Sigmoid colon (tissue), 7 donors: ENCODE data around the gene ADM. TPM values are rescaled to one million over a fixed set of nuclear protein-coding genes. Genes with fewer than 3 reads are reported as not detected.

Experiments
- DNase-seq: peaks from one replicate; pipeline ENCODE4 v3.0.0-alpha.2; 2019
- H3K27ac ChIP-seq, 4 donors: fragments of 200-600 bp; sonication (generic); one replicate each; pipeline ENCODE4 v1.5.1; 2016 to 2019; ENCODE audit warnings: mild to moderate bottlenecking in 1 of 4
- H3K27me3 ChIP-seq, 3 donors: fragments of 200-600 bp; sonication (generic); one replicate each; pipeline ENCODE4 v1.5.1; 2019; ENCODE audit warnings: mild to moderate bottlenecking in 1 of 3
- H3K36me3 ChIP-seq, 4 donors: fragments of 200-600 bp; sonication (generic); one replicate each; pipeline ENCODE4 v1.5.1; 2016 to 2019
- H3K4me1 ChIP-seq, 4 donors: fragments of 200-600 bp; sonication (generic); one replicate each; pipeline ENCODE4 v1.5.1; 2017 to 2019
- H3K4me3 ChIP-seq, 4 donors: fragments of 200-600 bp; sonication (generic); one replicate each; pipeline ENCODE4 v1.5.1; 2017 to 2019; ENCODE audit warnings: mild to moderate bottlenecking in 2 of 4, moderate library complexity in 1 of 4
- H3K9me3 ChIP-seq, 4 donors: fragments of 200-600 bp in 3 of 4; sonication (generic) in 3 of 4; one replicate each; pipeline versions ENCODE4 v1.5.1 to v1.6.1; 2013 to 2019
- CTCF ChIP-seq, 4 experiments: fragments of 450-650 bp in 3 of 4; fragments of 200-600 bp in 1 of 4; IDR thresholded peaks; one replicate each; pipeline ENCODE4 v1.5.1; 2016 to 2019; ENCODE audit warnings: antibody characterized with exemption in 4 of 4, mild to moderate bottlenecking in 3 of 4, moderate library complexity in 2 of 4
- EP300 ChIP-seq, 4 donors: sonication (generic); formaldehyde crosslinking; IDR thresholded peaks; one replicate each; pipeline ENCODE4 v1.6.1; 2017; ENCODE audit warnings: antibody characterized with exemption in 4 of 4
- POLR2A ChIP-seq, 2 donors: fragments of 450-650 bp; IDR thresholded peaks; one replicate each; pipeline ENCODE4 v1.6.1; 2016; ENCODE audit warnings: antibody characterized with exemption in 2 of 2, mild to moderate bottlenecking in 2 of 2, moderate library complexity in 2 of 2
- POLR2AphosphoS5 ChIP-seq, 4 donors: sonication (generic); formaldehyde crosslinking; IDR thresholded peaks; one replicate each; pipeline ENCODE4 v1.6.1; 2017; ENCODE audit warnings: antibody characterized with exemption in 4 of 4
- WGBS, 2 donors: extraction: QIAGEN DNeasy Blood & Tissue Kit; methylation state at CpG; one replicate each; pipeline ENCODE4 v1.1.7; 2013; 5-methylcytosine and 5-hydroxymethylcytosine counted together
- intact Hi-C: fragments of 100-400 bp; cut with DNase I; formaldehyde crosslinking; loops from one replicate; pipeline ENCODE4 v1.15.1; 2023
- polyA plus RNA-seq, 3 donors: library from polyadenylated mRNA; stranded (reverse); fragments of 200-250 nt; gene quantifications; one replicate each; pipeline ENCODE4 v1.2.3, GENCODE V29; 2013
- total RNA-seq, 4 donors: library from RNA; depleted of rRNA; stranded (reverse); fragments of >200 nt; gene quantifications; one replicate each; pipeline ENCODE4 v1.1.0, GENCODE V29; 2016
- donor health status: healthy with polysubstance abuse.
- donor health status: Bipolar disorder and iron deficiency.
- donor health status: healthy.

The ADM gene
- total and polyA plus RNA-seq, 7 donors = 24.0 to 92.5 (median 61.7) TPM

DNA sequence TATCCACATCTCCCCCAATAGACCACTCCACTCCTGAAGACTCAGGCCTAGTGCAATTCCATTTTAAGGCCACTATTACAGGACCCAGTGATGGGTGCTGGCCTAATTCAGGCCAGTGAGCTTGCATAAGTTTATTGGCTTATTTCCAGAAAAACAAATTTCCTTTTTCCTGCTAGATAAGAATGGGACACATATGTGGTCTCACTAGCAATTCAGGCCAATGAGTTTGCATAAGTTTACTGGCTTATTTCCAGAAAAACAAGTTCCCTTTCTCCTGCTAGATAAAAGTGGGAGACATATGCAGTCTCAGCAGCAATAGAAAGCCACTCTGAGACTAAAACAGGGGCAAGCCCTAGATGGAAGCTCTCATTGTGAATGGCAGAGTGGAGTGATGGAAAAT, 22.4 kb downstream of the ADM start:
- no peaks in the 10 kb centered on the region for H3K27me3 ChIP-seq
- peak overlapping the region; percentile 75 to 81 (median 80) for H3K27ac ChIP-seq
- DNase-seq = no peak
- TF ChIP-seq EP300 (IDR thresholded peaks at IDR 0.05) (no peak), POLR2A (IDR thresholded peaks at IDR 0.05) (no peak), POLR2AphosphoS5 (IDR thresholded peaks at IDR 0.05) (peak in 2 of 4 donors; percentile 43 to 51), CTCF (IDR thresholded peaks at IDR 0.05) (no peak)
- intact Hi-C loops = loop anchor here (10.0 kb wide), 1 partner anchor 348 kb away; no protein-coding TSS in a partner anchor
- no peak overlapping the region for H3K4me3 ChIP-seq
- no peaks in the 10 kb centered on the region for H3K36me3 ChIP-seq
- H3K9me3 ChIP-seq = no peaks in the 10 kb centered on the region
- peaks cover 0 to 69% (median 65%) of the 10 kb centered on the region in 4 donors for H3K4me1 ChIP-seq

DNA sequence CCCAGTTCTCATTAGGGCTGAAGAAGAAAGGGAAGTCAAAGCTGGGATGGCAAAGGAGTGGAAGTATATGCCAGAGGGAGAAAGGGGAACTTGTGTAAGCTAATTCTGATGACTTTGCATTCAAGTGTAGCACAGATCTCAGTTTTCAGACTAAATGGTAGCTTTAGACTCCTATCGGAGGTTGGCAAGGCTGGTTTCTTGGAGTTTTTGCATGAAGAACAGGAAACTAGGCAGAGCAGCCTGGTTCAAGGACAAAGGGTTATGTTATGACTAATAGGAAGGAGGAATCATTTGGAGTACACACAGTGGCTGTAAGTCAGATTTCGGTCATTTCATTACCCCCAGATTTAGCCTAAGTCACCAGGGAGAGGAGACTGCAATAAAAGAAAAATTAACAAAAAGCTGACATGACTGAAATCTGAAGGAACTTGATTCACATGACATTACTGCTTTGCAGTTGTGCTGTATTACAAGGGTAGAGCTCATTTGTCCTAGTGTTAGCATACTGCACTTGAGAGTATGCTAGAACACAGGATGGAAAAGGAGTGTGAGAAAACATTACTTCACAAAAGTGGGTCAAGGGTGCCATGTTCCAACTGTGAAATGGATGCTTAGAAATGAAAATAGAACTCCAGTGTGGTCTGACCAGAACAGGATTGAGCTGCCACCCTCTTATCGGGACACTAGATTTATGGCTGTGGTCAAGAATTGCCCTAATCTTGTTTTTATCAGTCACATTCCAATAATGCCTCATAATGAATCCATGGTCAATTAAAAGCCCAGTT, 23.6 kb downstream of the ADM start:
- TF ChIP-seq POLR2A (IDR thresholded peaks at IDR 0.05) = no peak
- TF ChIP-seq POLR2AphosphoS5 (IDR thresholded peaks at IDR 0.05) = peak in 1 of 4 donors; percentile 19
- no peaks in the 10 kb centered on the region for H3K27me3 ChIP-seq
- no peaks in the 10 kb centered on the region for H3K36me3 ChIP-seq
- WGBS, 2 donors = 66 to 78% methylated on average over 3 of the region's 3 CpGs
- DNase-seq = no peak
- peaks cover 0 to 57% (median 54%) of the 10 kb centered on the region in 4 donors for H3K4me1 ChIP-seq
- no peaks in the 10 kb centered on the region for H3K9me3 ChIP-seq
- intact Hi-C loops = loop anchor here (10.0 kb wide), 1 partner anchor 346 kb away; no protein-coding TSS in a partner anchor
- peak overlapping the region; percentile 75 to 81 (median 80) for H3K27ac ChIP-seq
- H3K4me3 ChIP-seq = no peak overlapping the region

DNA sequence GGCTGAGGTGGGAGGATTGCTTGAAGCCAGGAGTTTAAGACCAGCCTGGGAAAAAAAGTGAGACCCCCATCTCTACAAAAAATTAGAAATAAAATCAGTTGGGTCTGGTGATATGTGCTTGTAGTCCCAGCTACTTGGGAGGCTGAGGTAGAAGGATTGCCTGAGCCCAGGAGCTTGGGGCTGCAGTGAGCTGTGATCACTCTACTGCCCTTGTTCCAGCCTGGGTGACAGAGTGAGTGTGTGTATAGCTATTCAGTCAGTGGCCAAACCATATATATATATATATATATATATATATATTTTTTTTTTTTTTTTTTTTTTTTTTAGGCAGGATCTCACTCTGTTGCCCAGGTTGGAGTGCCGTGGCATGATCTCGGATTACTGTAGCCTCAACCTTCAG, 24.5 kb downstream of the ADM start:
- peak overlapping the region in 2 of 4 donors; percentile 81 for H3K27ac ChIP-seq
- no peak overlapping the region for H3K4me3 ChIP-seq
- H3K9me3 ChIP-seq = no peaks in the 10 kb centered on the region
- no peak for DNase-seq
- 98 to 99% methylated on average over 2 of the region's 2 CpGs for WGBS, 2 donors
- no peaks in the 10 kb centered on the region for H3K27me3 ChIP-seq
- H3K4me1 ChIP-seq = peaks cover 0 to 52% (median 47%) of the 10 kb centered on the region in 4 donors
- TF ChIP-seq EP300 (IDR thresholded peaks at IDR 0.05) (no peak), POLR2AphosphoS5 (IDR thresholded peaks at IDR 0.05) (no peak), CTCF (IDR thresholded peaks at IDR 0.05) (no peak), POLR2A (IDR thresholded peaks at IDR 0.05) (no peak)
- H3K36me3 ChIP-seq = no peaks in the 10 kb centered on the region
- intact Hi-C loops = loop anchor here (10.0 kb wide), 1 partner anchor 345 kb away; no protein-coding TSS in a partner anchor

GRCh38 chr11:10329935-10330334, 25.1 kb downstream of the ADM start:
- Histone ChIP-seq H3K27ac (no peak overlapping the region), H3K9me3 (no peaks in the 10 kb centered on the region), H3K36me3 (no peaks in the 10 kb centered on the region), H3K27me3 (no peaks in the 10 kb centered on the region), H3K4me3 (no peak overlapping the region), H3K4me1 (peaks cover 0 to 47% (median 41%) of the 10 kb centered on the region in 4 donors)
- TF ChIP-seq POLR2A (IDR thresholded peaks at IDR 0.05) (no peak), POLR2AphosphoS5 (IDR thresholded peaks at IDR 0.05) (peak in 1 of 4 donors; percentile 6)
- intact Hi-C loops = loop anchor here (10.0 kb wide), 1 partner anchor 345 kb away; no protein-coding TSS in a partner anchor
- no peak for DNase-seq
- 56 to 63% methylated on average over 2 of the region's 2 CpGs for WGBS, 2 donors

GRCh38 chr11:10331548-10332289, 26.8 kb downstream of the ADM start:
- no peak for DNase-seq
- H3K36me3 ChIP-seq = no peaks in the 10 kb centered on the region
- TF ChIP-seq CTCF (IDR thresholded peaks at IDR 0.05) (no peak), POLR2A (IDR thresholded peaks at IDR 0.05) (no peak), EP300 (IDR thresholded peaks at IDR 0.05) (no peak), POLR2AphosphoS5 (IDR thresholded peaks at IDR 0.05) (no peak)
- intact Hi-C loops = no loop called here
- 89 to 92% methylated on average over 6 of the region's 6 CpGs for WGBS, 2 donors
- no peak overlapping the region for H3K4me3 ChIP-seq
- no peak overlapping the region for H3K27ac ChIP-seq
- no peaks in the 10 kb centered on the region for H3K9me3 ChIP-seq
- no peaks in the 10 kb centered on the region for H3K27me3 ChIP-seq
- peaks cover 0 to 29% (median 23%) of the 10 kb centered on the region in 4 donors for H3K4me1 ChIP-seq
